ENCODE results near the gene ACKR4.
A peak's percentile ranks its signal among the peaks of the same experiment; 100 is the strongest.
"Not testable (repeated sequence)": the region's sequence is repeated elsewhere in the genome, so short reads cannot be mapped to it uniquely, and the experiment has no call there.

ACKR4 gene

DNA sequence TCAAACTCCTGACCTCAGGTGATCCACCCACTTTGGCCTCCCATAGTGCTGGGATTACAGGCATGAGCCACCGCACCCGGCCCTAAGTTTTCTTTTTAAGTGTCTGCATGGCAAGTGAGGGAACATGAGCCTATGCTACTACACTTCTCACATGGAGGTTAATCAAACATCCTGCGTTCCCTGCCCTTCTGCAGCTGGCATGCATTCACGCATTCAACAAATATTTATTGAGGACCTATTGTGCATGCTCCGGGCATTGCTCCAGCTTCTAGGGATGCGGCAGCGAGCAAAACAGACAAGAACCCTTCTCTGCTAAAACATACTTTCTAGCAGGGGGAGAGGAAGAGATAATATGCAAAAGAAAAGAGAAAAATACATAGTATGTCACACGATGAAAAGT is 42.6 kb upstream of the ACKR4 start:
- DNase-seq: no peak
- TF ChIP-seq, protein P1, sequence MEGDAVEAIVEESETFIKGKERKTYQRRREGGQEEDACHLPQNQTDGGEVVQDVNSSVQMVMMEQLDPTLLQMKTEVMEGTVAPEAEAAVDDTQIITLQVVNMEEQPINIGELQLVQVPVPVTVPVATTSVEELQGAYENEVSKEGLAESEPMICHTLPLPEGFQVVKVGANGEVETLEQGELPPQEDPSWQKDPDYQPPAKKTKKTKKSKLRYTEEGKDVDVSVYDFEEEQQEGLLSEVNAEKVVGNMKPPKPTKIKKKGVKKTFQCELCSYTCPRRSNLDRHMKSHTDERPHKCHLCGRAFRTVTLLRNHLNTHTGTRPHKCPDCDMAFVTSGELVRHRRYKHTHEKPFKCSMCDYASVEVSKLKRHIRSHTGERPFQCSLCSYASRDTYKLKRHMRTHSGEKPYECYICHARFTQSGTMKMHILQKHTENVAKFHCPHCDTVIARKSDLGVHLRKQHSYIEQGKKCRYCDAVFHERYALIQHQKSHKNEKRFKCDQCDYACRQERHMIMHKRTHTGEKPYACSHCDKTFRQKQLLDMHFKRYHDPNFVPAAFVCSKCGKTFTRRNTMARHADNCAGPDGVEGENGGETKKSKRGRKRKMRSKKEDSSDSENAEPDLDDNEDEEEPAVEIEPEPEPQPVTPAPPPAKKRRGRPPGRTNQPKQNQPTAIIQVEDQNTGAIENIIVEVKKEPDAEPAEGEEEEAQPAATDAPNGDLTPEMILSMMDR (IDR thresholded peaks at IDR 0.05): no peak
- H3K4me1 ChIP-seq: peaks cover 0 to 19% (median 10%) of the 10 kb centered on the region in 4 donors
- intact Hi-C loops (cut with DNase I; ENCODE audit: low total_unique reads): no loop called here
- no peak overlapping the region for H3K27ac ChIP-seq
- H3K4me3 ChIP-seq: no peak overlapping the region
- no peaks in the 10 kb centered on the region for H3K9me3 ChIP-seq
- H3K36me3 ChIP-seq: peaks cover 0 to 22% (median 3%) of the 10 kb centered on the region in 3 donors
- no peaks in the 10 kb centered on the region for H3K27me3 ChIP-seq

DNA sequence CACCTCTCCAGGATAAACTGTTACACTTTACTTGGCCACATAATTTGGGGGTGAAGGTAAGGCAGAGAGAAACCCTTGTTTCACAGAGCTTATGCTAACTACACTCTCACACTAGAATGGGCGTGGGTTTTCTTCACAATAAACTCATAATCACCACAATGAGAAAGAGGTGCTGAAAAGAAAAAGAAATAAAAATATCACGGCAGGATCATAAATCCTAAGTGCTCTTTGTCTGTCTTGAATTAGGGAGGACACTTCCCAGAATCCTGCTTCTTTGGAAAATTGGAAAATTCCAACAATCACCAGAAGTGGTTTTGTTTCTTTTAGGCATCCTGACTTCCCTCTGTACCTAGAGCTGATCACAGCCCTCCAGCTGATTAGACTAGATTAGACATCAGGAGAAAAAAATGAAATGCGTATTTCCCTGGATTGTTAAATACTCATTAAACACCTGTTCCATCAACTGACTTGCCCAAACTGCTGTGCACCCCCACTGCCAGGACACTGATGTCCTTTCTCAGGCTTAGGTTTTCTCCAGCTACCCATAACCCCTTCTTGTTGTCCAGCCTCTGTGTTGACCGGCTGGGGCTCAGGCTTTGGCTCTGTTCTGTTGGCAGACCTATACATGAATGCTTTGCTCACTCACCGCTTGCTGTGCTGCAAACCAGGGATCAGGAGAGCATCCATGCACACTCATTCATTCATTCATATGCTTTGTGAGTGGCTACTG is 41.6 kb upstream of the ACKR4 start:
- H3K4me1 ChIP-seq: peaks cover 0 to 11% (median 7%) of the 10 kb centered on the region in 4 donors
- no peak overlapping the region for H3K4me3 ChIP-seq
- no peak for DNase-seq
- H3K9me3 ChIP-seq: no peaks in the 10 kb centered on the region
- peaks cover 5 to 29% (median 6%) of the 10 kb centered on the region in 3 donors for H3K36me3 ChIP-seq
- no peak overlapping the region for H3K27ac ChIP-seq
- intact Hi-C loops (cut with DNase I; ENCODE audit: low total_unique reads): no loop called here
- no peaks in the 10 kb centered on the region for H3K27me3 ChIP-seq
- TF ChIP-seq, protein P1 (IDR thresholded peaks at IDR 0.05): no peak

DNA sequence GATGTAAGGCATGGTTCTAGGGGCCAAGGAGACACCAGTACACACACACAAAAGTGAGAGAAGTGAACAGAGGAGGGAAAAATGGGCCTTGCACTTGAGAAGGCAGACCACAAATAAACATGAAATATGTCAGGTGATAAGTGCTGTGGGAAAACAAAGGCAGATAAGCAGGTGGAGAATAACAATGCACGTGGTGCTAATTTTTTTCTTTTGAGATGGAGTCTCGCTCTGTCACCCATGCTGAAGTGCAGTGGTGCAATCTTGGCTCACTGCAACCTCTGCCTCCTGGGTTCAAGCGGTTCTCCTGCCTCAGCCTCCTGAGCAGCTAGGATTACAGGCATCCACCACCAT is 41.1 kb upstream of the ACKR4 start:
- H3K27me3 ChIP-seq; DNase-seq; H3K27ac ChIP-seq; H3K9me3 ChIP-seq; intact Hi-C loops (cut with DNase I; ENCODE audit: low total_unique reads); H3K4me3 ChIP-seq; H3K4me1 ChIP-seq: not testable (repeated sequence)
- H3K36me3 ChIP-seq: peaks cover 6 to 34% (median 8%) of the 10 kb centered on the region in 3 donors

DNA sequence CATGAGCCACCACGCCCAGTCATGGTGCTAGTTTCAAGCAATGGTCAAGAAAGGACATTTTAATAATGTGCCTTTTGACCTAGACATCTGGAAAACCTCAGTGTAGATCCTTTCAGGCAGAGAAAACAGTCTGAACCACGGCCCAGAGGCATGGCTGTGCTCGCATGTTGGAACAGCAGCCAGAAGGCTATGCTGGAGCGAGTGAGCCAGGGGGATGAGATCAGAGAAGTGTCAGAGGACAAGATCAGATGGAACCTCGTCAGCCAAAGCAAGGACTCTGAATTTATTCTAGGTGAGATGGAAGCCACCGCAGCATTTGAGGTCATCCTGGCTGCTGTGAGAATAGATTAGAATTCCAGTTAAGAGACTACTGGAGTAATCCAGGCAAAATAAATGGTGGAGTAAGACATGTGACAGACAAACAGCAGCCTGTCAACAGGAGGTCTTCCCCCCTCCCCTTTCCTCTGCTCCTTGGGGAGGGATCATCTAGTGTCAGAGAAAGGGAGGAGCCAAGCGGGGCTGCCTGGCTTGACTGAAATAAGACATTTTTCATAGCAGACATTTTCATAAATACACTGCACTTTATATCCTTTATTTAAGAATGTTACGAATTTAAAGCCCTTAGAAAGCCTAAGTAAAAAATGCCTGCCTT is 40.4 kb upstream of the ACKR4 start:
- Histone ChIP-seq H3K36me3 (peaks cover 6 to 35% (median 8%) of the 10 kb centered on the region in 3 donors), H3K9me3 (no peaks in the 10 kb centered on the region), H3K4me1 (no peaks in the 10 kb centered on the region), H3K4me3 (no peak overlapping the region), H3K27me3 (no peaks in the 10 kb centered on the region), H3K27ac (no peak overlapping the region)
- peak in 1 of 2 donors; percentile 38 for DNase-seq
- intact Hi-C loops (cut with DNase I; ENCODE audit: low total_unique reads): no loop called here
- TF ChIP-seq, protein P1 (IDR thresholded peaks at IDR 0.05): no peak

DNA sequence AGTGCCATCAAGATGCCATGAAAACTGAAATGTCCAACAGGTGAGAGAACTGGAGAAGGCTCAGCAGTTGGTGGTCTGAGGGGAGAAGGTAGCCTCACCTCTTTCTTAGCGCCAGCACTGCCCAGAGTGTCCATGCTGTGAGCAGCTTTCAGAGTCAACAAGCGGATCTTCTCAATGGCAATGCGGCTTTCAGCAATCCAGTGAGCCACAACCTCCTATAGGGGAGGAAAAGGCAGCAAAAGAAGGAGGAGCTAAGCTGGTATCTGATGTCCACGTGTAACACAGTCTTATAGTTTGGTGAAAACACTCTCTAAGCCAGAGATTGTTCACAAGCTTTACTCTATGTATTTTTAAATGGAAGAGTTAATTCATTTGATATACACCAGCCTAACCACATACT is 36.1 kb upstream of the ACKR4 start:
- Histone ChIP-seq H3K27me3 (no peaks in the 10 kb centered on the region), H3K4me1 (peaks cover 0 to 14% (median 0%) of the 10 kb centered on the region in 4 donors), H3K9me3 (no peaks in the 10 kb centered on the region), H3K4me3 (no peak overlapping the region), H3K36me3 (peaks cover 6 to 35% (median 8%) of the 10 kb centered on the region in 3 donors), H3K27ac (no peak overlapping the region)
- TF ChIP-seq, protein P1 (IDR thresholded peaks at IDR 0.05): no peak
- DNase-seq: no peak
- intact Hi-C loops (cut with DNase I; ENCODE audit: low total_unique reads): no loop called here

- no peaks in the 10 kb centered on the region for H3K9me3 ChIP-seq
- no peaks in the 10 kb centered on the region for H3K27me3 ChIP-seq
- H3K4me3 ChIP-seq: no peak overlapping the region
- intact Hi-C loops (cut with DNase I; ENCODE audit: low total_unique reads): no loop called here
- TF ChIP-seq, protein P1 (IDR thresholded peaks at IDR 0.05): no peak
- H3K27ac ChIP-seq: no peak overlapping the region
- DNase-seq: no peak
- H3K4me1 ChIP-seq: peaks cover 0 to 18% (median 0%) of the 10 kb centered on the region in 4 donors
- H3K36me3 ChIP-seq: peaks cover 6 to 22% (median 8%) of the 10 kb centered on the region in 3 donors
These were observed 33.5 kb upstream of the ACKR4 start for GRCh38 chr3:132563420-132564069.
